ENCODE measurements around the gene PTPRB. TPM values are rescaled to one million over a fixed set of nuclear protein-coding genes. Genes with fewer than 3 reads are reported as not detected.
A peak's percentile ranks its signal among the peaks of the same experiment; 100 is the strongest.

The PTPRB gene
- total RNA-seq, 2 donors from 2014 or later = 22.0 to 26.1 TPM

GRCh38 chr12:70607107-70607506 is 30.1 kb downstream of the PTPRB start:
- peak overlapping the region; percentile 42 to 62 for H3K4me3 ChIP-seq
- H3K27ac ChIP-seq = peak overlapping the region in 1 of 2 donors; percentile 63
- peaks cover 0 to 5% of the 10 kb centered on the region in 2 donors for H3K9me3 ChIP-seq
- no peaks in the 10 kb centered on the region for H3K27me3 ChIP-seq
- DNase-seq (ENCODE audit: low spot score) = no peak
- no peaks in the 10 kb centered on the region for H3K36me3 ChIP-seq
- no peak for TF ChIP-seq CTCF (IDR thresholded peaks at IDR 0.05)
- peaks cover 0 to 7% of the 10 kb centered on the region in 2 donors for H3K4me1 ChIP-seq

GRCh38 chr12:70605976-70606375 is 31.3 kb downstream of the PTPRB start:
- H3K27me3 ChIP-seq = no peaks in the 10 kb centered on the region
- peaks cover 0 to 7% of the 10 kb centered on the region in 2 donors for H3K4me1 ChIP-seq
- TF ChIP-seq CTCF (IDR thresholded peaks at IDR 0.05) = no peak
- DNase-seq (ENCODE audit: low spot score) = no peak
- peak overlapping the region; percentile 21 to 62 for H3K4me3 ChIP-seq
- H3K27ac ChIP-seq = peak overlapping the region in 1 of 2 donors; percentile 31
- no peaks in the 10 kb centered on the region for H3K36me3 ChIP-seq
- H3K9me3 ChIP-seq = peaks cover 0 to 5% of the 10 kb centered on the region in 2 donors

- Histone ChIP-seq H3K27ac (no peak overlapping the region), H3K4me3 (peak overlapping the region in 1 of 2 donors; percentile 62), H3K36me3 (no peaks in the 10 kb centered on the region), H3K27me3 (no peaks in the 10 kb centered on the region), H3K9me3 (peaks cover 0 to 5% of the 10 kb centered on the region in 2 donors), H3K4me1 (peaks cover 0 to 7% of the 10 kb centered on the region in 2 donors)
- TF ChIP-seq CTCF (IDR thresholded peaks at IDR 0.05) = no peak
- DNase-seq (ENCODE audit: low spot score) = no peak
Observed at GRCh38 chr12:70604662-70605061, 32.6 kb downstream of the PTPRB start.

GRCh38 chr12:70603044-70603443 is 34.2 kb downstream of the PTPRB start:
- TF ChIP-seq CTCF (IDR thresholded peaks at IDR 0.05) = no peak
- H3K4me1 ChIP-seq = no peaks in the 10 kb centered on the region
- DNase-seq (ENCODE audit: low spot score) = no peak
- H3K27me3 ChIP-seq = no peaks in the 10 kb centered on the region
- H3K27ac ChIP-seq = no peak overlapping the region
- no peaks in the 10 kb centered on the region for H3K36me3 ChIP-seq
- peaks cover 0 to 5% of the 10 kb centered on the region in 2 donors for H3K9me3 ChIP-seq
- no peak overlapping the region for H3K4me3 ChIP-seq

GRCh38 chr12:70598467-70599193 is 38.6 kb downstream of the PTPRB start:
- H3K9me3 ChIP-seq = no peaks in the 10 kb centered on the region
- no peak for DNase-seq (ENCODE audit: low spot score)
- H3K4me1 ChIP-seq = no peaks in the 10 kb centered on the region
- no peaks in the 10 kb centered on the region for H3K36me3 ChIP-seq
- no peak overlapping the region for H3K4me3 ChIP-seq
- TF ChIP-seq CTCF (IDR thresholded peaks at IDR 0.05) = no peak
- no peaks in the 10 kb centered on the region for H3K27me3 ChIP-seq
- H3K27ac ChIP-seq = peak overlapping the region in 1 of 2 donors; percentile 25

- Histone ChIP-seq H3K27me3 (no peaks in the 10 kb centered on the region), H3K4me3 (no peak overlapping the region), H3K27ac (no peak overlapping the region), H3K9me3 (no peaks in the 10 kb centered on the region), H3K36me3 (no peaks in the 10 kb centered on the region), H3K4me1 (no peaks in the 10 kb centered on the region)
- DNase-seq (ENCODE audit: low spot score) = no peak
- TF ChIP-seq CTCF (IDR thresholded peaks at IDR 0.05) = no peak
Observed at GRCh38 chr12:70592664-70593063, 44.6 kb downstream of the PTPRB start.
